Keratinocyte (primary cell): Measurements from ENCODE around the gene GOLGA6L9. TPM values are rescaled to one million over a fixed set of nuclear protein-coding genes. Genes with fewer than 3 reads are reported as not detected.
"Not testable (repeated sequence)": the region's sequence is repeated elsewhere in the genome, so short reads cannot be mapped to it uniquely, and the experiment has no call there.

Experiments used
- DNase-seq: peaks from one replicate; pipeline ENCODE4 v3.0.0-alpha.2; 2011; ENCODE audit warnings: low read depth, missing footprints, low spot score
- FAIRE-seq: peaks from 2 replicates; lab custom pipeline; 2011; peaks lifted over from hg19 to GRCh38; lab: Jason Lieb, UNC
- H2AFZ ChIP-seq: 2 replicates; pipeline ENCODE4 v1.6.0; 2012; ENCODE audit warnings: low read length, control low read depth, inconsistent platforms; ENCODE audit not compliant: control insufficient read depth
- H3K27ac ChIP-seq: 2 replicates; pipeline ENCODE4 v1.5.1; 2011; ENCODE audit warnings: low read length; ENCODE audit not compliant: control insufficient read depth, insufficient read depth
- H3K27me3 ChIP-seq: 3 replicates; pipeline ENCODE4 v1.6.0; 2011; ENCODE audit warnings: low read length; ENCODE audit not compliant: control insufficient read depth, insufficient read depth; ENCODE audit errors: extremely low read depth
- H3K36me3 ChIP-seq, 2 experiments: 2 replicates in 1 of 2; 3 replicates in 1 of 2; pipeline ENCODE4 v1.5.1; 2011; ENCODE audit warnings: low read length in 2 of 2, mild to moderate bottlenecking in 1 of 2; ENCODE audit not compliant: control insufficient read depth in 2 of 2, insufficient read depth in 2 of 2; ENCODE audit errors: extremely low read depth in 1 of 2
- H3K4me1 ChIP-seq: 3 replicates; pipeline ENCODE4 v1.5.1; 2011; ENCODE audit warnings: low read length; ENCODE audit not compliant: control insufficient read depth, insufficient read depth; ENCODE audit errors: extremely low read depth
- H3K4me2 ChIP-seq: 3 replicates; pipeline ENCODE4 v1.6.0; 2011; ENCODE audit warnings: low read depth, low read length; ENCODE audit not compliant: control insufficient read depth, insufficient read depth; ENCODE audit errors: extremely low read depth
- H3K4me3 ChIP-seq, 3 experiments: fragments of 200-600 bp in 1 of 3; sonication (generic) in 1 of 3; 2 replicates in 2 of 3; 3 replicates in 1 of 3; pipeline ENCODE4 v1.5.1; 2011 to 2016; ENCODE audit warnings: low read length in 3 of 3, mild to moderate bottlenecking in 3 of 3, control low read depth in 2 of 3, inconsistent platforms in 1 of 3, low read depth in 1 of 3, mixed read lengths in 1 of 3, mixed run types in 1 of 3, moderate library complexity in 1 of 3; ENCODE audit not compliant: control insufficient read depth in 2 of 3, insufficient read depth in 2 of 3; ENCODE audit errors: extremely low read depth in 1 of 3
- H3K79me2 ChIP-seq: 2 replicates; pipeline ENCODE4 v1.6.0; 2012; ENCODE audit warnings: low read length; ENCODE audit not compliant: control insufficient read depth, insufficient read depth
- H3K9ac ChIP-seq: 3 replicates; pipeline ENCODE4 v1.6.0; 2011; ENCODE audit warnings: low read length; ENCODE audit not compliant: control insufficient read depth, insufficient read depth; ENCODE audit errors: extremely low read depth
- H3K9me1 ChIP-seq: 3 replicates; pipeline ENCODE4 v1.6.0; 2011; ENCODE audit warnings: low read length; ENCODE audit not compliant: control insufficient read depth, insufficient read depth; ENCODE audit errors: extremely low read depth
- H3K9me3 ChIP-seq: 2 replicates; pipeline ENCODE4 v1.5.1; 2012; ENCODE audit warnings: low read depth, low read length; ENCODE audit not compliant: control insufficient read depth
- H4K20me1 ChIP-seq: 3 replicates; pipeline ENCODE4 v1.6.0; 2011; ENCODE audit warnings: low read length; ENCODE audit not compliant: control insufficient read depth, insufficient read depth; ENCODE audit errors: extremely low read depth
- dilution Hi-C: fragments of 300-500 bp; cut with MboI; formaldehyde crosslinking; loops from one replicate; pipeline ENCODE4 v1.7.0; 2020; ENCODE audit warnings: low sequenced_read_pairs; ENCODE audit not compliant: extremely low pct_ligation_motif_present
- polyA plus RNA-seq, 5 experiments: library from polyadenylated mRNA; depleted of rRNA in 3 of 5; stranded (reverse) in 3 of 5; stranded (forward) in 1 of 5; unstranded in 1 of 5; fragments of >200 nt; gene quantifications; 1 replicate in 1 of 5; 2 replicates in 3 of 5; 3 replicates in 1 of 5; pipeline versions ENCODE4 v1.2.1 to v1.2.3, GENCODE V29; 2011 to 2012; ENCODE audit warnings: missing spikeins in 2 of 5, low read depth in 1 of 5, low replicate concordance in 1 of 5
- TF ChIP-seq, protein P1 (sequence below), 3 experiments: IDR thresholded peaks in 1 of 3; conservative IDR thresholded peaks in 1 of 3; optimal IDR thresholded peaks in 1 of 3; 2 replicates in 2 of 3; 3 replicates in 1 of 3; pipeline versions ENCODE3 to v1.5.1; 2011; ENCODE audit warnings: low read length in 3 of 3, mild to moderate bottlenecking in 3 of 3, moderate library complexity in 2 of 3, control low read depth in 1 of 3, inconsistent platforms in 1 of 3; ENCODE audit not compliant: insufficient read depth in 2 of 3; ENCODE audit errors: extremely low read depth in 1 of 3

The GOLGA6L9 gene
- polyA plus RNA-seq, 1 donor (not counting 4 experiments of a cell fraction or from before 2014, with no cell fraction given) = 3.1 TPM

DNA sequence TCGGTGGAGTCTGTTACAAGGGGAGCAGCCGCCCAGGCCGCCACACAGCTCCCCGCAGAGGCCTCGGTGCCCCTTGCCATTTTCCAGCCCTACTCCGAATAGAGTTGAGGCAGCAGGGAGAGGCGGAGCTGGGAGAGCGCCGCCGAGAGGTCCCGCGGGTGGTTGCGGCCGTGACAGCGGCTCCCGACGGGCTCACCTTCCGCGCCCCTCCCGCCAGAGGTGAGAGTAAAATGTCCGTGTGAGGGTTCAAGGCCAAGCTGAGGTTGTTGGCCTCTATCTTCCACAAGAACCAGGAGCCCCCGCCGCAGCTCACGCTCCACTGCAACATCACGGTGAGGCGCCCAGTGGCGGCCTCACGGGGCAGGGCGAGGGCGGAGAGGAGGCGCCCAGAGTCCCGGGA, 15.8 kb downstream of the GOLGA6L9 start:
- H3K27ac ChIP-seq, H3K27me3 ChIP-seq, H3K79me2 ChIP-seq, H3K9me3 ChIP-seq, FAIRE-seq, H3K9me1 ChIP-seq, H4K20me1 ChIP-seq, H3K4me1 ChIP-seq, dilution Hi-C loops, DNase-seq, H3K36me3 ChIP-seq: not testable (repeated sequence)
- peak overlapping the region; percentile 68 for H2AFZ ChIP-seq
- TF ChIP-seq, protein P1, sequence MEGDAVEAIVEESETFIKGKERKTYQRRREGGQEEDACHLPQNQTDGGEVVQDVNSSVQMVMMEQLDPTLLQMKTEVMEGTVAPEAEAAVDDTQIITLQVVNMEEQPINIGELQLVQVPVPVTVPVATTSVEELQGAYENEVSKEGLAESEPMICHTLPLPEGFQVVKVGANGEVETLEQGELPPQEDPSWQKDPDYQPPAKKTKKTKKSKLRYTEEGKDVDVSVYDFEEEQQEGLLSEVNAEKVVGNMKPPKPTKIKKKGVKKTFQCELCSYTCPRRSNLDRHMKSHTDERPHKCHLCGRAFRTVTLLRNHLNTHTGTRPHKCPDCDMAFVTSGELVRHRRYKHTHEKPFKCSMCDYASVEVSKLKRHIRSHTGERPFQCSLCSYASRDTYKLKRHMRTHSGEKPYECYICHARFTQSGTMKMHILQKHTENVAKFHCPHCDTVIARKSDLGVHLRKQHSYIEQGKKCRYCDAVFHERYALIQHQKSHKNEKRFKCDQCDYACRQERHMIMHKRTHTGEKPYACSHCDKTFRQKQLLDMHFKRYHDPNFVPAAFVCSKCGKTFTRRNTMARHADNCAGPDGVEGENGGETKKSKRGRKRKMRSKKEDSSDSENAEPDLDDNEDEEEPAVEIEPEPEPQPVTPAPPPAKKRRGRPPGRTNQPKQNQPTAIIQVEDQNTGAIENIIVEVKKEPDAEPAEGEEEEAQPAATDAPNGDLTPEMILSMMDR (optimal IDR thresholded peaks at IDR 0.05 in 1 of 3, IDR thresholded peaks at IDR 0.05 in 1 of 3, conservative IDR thresholded peaks at IDR 0.05 in 1 of 3; ENCODE audit: extremely low read depth in 1 of 3, insufficient read depth in 2 of 3, low read length in 3 of 3) = peak in 1 of 3 experiments; percentile 11
- H3K4me2 ChIP-seq = peak overlapping the region; percentile 37
- H3K4me3 ChIP-seq = peak overlapping the region in 2 of 3 experiments; percentile 15 to 18
- H3K9ac ChIP-seq = peak overlapping the region; percentile 47

DNA sequence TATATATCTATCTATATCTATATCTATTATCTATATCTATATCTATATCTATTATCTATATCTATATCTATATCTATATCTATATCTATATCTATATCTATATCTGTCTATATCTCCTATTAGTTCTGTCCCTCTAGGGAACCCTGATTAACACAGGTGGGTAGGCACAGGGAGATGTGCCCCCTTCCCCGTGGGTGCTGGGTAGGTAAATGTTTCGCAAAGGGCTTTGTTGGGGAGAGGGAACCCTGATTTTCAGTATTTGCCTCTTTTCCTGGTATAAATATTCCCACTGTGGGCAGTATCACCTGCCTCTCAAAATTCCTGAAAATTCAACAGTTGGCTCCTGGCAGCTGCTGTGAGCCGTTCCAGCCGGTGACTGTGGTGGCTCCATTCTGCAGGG, 27.7 kb downstream of the GOLGA6L9 start:
- H3K4me3 ChIP-seq, FAIRE-seq, H4K20me1 ChIP-seq, H3K79me2 ChIP-seq, H3K27ac ChIP-seq, DNase-seq, H3K9me3 ChIP-seq, H2AFZ ChIP-seq, H3K36me3 ChIP-seq, H3K9me1 ChIP-seq, dilution Hi-C loops, H3K4me1 ChIP-seq, H3K27me3 ChIP-seq, H3K9ac ChIP-seq, H3K4me2 ChIP-seq: not testable (repeated sequence)

DNA sequence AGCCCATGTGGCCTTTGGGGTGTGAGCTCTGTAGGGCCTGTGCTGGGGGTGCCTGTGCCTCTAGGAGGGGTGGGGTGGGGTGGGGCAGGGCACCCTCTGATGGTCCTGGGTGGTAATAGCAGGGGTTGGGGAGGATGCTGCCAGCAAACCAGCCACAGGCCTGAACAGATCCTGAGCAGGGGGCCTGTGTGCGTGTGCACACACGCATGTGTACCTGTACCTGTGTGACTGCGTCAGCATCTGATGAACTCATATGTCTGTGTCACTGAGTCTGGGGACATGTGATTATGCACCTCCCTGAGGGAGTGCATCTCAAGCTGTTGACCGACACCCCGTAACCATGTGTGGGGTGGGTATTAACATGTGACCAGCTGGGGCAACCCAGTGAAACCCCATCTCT, 36.0 kb downstream of the GOLGA6L9 start:
- not testable (repeated sequence) for FAIRE-seq, DNase-seq

DNA sequence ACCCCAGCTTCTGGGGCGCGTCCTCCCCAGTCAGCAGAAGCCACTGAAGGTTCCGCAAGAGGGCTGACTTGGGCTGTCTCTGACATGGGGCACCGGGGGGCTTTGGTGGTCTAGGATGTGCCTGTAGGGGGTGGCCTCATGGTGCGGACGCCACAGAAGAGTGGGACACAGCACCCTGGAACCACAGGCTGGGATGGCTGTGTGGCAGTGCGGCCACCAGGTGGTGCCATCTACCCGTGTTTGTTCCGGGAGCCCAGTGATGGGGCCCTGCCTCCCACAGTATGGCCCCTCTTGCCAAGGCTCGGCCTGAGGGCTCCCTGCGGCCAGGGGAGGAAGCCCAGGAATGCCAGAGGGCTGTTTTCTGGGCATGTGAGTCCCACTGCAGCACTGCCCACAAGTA, 38.6 kb downstream of the GOLGA6L9 start:
- FAIRE-seq, H3K4me1 ChIP-seq, H4K20me1 ChIP-seq, DNase-seq, H3K9me1 ChIP-seq, H3K36me3 ChIP-seq, H3K27me3 ChIP-seq, H3K27ac ChIP-seq, H3K4me2 ChIP-seq, H3K9me3 ChIP-seq, dilution Hi-C loops, H3K9ac ChIP-seq, H2AFZ ChIP-seq, H3K4me3 ChIP-seq, H3K79me2 ChIP-seq: not testable (repeated sequence)

More for the DNA sequence above, 36.0 kb downstream of the GOLGA6L9 start:
- H3K4me3 ChIP-seq, H3K4me1 ChIP-seq, H3K9ac ChIP-seq, H3K27me3 ChIP-seq, H3K36me3 ChIP-seq, H3K9me1 ChIP-seq, dilution Hi-C loops, H3K9me3 ChIP-seq, H3K4me2 ChIP-seq, H3K79me2 ChIP-seq, H4K20me1 ChIP-seq, H3K27ac ChIP-seq, H2AFZ ChIP-seq: not testable (repeated sequence)
